GM10847 (cell line): Measurements from ENCODE around the gene ALG3.

Experiments used
- POLR2A ChIP-seq: IDR thresholded peaks from 2 replicates; pipeline ENCODE4 v1.6.1; 2011; ENCODE audit not compliant: insufficient read length; ENCODE audit errors: extremely low read depth

Gene ALG3

DNA sequence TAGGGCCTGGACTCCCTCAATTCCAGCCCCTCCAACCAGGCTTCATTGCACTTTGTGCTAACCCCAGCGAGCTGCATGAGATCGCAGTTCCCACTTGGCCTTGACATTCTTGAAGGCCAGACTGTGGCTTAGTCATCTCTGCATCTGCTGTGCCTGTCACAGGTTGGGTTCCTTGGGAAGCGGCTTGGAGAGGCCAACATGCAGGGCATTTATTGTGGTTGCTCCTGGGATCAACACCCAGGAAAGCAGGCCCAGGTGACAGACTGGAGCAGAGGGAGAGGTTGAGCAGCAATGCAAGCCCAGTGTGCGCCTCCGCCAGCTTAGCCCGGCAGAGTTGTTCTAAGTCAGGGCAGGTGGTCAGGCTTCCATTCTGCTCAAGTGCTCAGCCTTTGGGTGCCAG, 52.2 kb downstream of the ALG3 start:
- no peak for TF ChIP-seq POLR2A

DNA sequence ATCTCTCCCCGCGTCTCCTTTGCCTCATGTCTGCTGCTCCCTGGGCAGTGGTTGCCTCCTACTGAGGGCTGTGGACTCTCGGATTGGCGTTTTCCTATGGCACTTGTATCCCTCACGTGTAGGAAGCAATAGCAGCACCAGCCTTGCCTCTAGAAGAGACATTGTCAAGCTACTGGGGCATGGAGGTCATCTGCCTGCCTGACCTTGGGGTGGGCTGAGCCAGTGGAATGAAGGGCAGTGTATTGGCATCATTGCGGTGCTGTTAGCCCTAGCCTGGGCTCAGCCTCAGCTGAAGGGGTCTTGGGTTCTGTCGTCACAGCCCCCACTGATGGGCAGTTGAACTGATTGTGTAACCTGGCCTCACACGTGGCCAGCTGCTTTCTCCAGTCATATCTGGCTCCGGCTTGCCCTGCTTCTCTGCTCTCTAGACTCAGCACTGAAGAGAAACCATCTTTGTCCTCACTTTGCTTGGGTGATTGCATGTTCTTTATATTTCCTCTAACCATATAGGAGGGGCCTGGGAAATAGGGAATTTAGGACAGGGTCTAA, 54.7 kb downstream of the ALG3 start:
- TF ChIP-seq POLR2A, result no peak

DNA sequence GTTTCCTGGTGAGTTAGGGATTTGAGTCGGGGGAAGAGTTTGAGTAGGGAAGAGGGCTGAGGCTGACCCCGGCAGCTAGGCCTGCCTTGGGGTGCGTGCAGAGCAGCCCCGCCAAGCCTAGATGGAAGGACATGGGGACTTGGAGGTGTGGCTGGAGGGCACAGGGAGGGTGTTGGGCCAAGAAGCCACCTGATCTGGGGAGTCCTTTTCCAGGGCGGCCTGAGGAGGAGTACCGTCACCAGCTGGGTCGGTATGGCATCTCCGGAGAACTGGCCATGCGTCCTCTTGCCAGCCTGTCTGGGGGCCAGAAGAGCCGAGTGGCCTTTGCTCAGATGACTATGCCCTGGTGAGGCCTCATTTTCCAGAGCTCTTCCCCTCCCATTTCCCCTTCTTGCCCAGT, 55.9 kb downstream of the ALG3 start:
- no peak for TF ChIP-seq POLR2A
